HPDE6-E6E7 (cell line): ENCODE data around the gene GPC3.
"Not testable (repeated sequence)": the region's sequence is repeated elsewhere in the genome, so short reads cannot be mapped to it uniquely, and the experiment has no call there.

Experiments used
- DNase-seq: peaks from one replicate; pipeline ENCODE4 v3.0.0; 2011; ENCODE audit warnings: missing footprints; ENCODE audit errors: extremely low spot score

Gene GPC3

DNA sequence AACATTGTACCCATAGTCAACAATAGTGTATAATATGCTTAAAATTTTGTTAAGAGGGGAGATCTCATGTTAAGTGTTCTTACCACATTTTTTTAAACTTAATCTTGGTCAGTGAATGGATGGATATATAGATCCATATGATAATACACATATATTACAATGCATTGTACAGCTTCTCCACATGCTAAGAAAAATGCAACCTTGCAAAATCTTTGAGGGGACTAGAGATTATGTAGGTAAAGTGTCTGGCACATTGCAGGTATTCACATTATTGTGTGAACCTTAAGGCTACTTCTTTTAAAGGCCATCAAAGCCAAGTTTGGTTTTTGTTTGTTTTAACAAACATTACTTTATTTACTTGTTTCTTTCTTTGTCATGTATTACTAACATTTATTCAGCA lies 10.4 kb upstream of the GPC3 start:
- DNase-seq = no peak

DNA sequence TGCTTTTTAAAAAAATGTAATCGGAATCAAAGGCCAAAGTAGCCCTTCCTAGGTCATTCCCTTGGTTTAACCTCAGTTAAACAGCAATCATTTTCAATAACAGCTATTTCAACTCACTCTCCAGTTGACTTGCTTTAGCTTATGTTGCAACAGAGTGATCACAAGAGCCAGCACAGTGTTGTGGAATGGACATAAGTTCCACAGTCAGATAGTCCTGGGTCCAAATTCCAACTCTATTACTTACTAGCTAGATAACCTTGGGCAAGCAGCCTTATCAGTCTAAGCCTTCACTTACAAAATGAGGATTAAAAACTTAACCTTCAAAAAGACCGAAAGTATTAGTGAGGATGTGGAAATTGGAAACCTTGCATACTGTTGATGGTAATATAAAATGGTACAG lies 9.2 kb upstream of the GPC3 start:
- DNase-seq = no peak

DNA sequence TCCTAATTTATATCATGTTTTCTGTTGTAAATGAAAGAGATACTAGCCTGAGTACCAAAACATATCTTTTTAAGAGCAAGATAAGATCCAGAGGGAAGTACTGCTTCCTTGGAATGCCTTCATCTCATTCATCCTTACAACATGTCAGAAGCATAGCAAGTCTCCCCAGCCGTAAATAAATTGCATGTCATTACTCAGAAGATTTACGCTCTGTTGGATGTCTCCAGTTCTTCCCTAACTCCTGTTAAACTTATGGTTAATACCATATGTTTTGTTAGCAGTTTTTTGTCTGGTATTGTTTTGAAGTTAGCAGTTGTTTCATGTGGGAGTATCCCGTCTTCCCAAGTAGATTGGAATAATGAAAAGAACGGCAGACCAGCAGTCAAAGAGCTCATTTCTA lies 7.5 kb upstream of the GPC3 start:
- no peak for DNase-seq

DNA sequence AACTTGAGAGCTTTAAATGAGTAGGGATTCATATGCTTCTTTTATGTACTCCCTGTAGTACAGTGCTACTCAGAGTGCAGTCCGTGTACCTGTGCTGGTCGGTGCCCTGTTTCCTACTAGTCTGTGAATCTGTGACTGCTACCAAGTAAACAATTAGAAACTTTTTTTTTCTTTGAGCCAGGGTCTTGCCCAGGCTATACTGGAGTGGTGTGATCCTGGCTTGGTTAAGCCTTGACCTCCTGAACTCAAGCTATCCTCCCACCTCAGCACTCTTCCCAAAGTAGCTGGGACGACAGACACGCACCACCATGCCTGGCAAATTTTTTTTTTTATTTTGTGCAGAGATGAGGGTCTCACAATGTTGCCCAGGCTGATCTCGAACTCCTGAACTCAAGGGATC lies 6.4 kb upstream of the GPC3 start:
- DNase-seq = no peak

DNA sequence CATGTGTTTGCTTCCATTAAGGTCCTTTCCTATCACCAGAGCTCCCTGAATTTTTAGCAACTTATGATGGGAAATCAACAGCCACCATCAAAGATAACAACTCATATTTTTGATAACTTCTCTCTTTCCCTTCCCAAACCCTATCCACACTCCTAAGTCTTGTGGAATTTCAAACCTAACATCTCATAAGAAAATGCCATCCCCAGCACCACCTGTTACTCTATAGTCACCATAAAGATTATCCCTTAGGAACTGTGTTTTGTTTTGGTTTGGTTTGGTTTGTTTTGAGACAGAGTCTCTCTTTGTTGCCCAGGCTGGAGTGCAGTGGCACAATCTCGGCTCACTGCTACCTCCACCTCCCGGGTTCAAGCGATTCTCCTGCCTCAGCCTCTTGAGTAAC lies 5.7 kb upstream of the GPC3 start:
- DNase-seq = not testable (repeated sequence)

DNA sequence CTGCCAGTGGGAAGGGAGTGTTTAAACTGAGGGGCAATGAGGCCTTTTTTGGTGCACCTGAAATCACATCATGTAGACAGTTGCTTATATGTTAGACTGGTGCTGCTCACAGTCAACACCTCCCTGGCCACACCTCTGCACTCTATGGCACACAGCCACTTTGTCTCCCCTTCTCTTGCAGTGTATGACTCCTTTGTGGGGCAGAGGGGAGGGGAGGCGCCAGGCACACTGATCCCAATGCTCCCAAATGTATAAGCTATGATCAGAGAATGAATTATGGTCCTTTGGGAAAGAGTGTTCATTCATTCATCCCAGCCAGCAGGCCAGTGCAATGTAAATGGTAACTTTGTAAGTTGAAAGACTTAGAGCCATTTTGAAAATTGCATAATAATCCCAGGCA lies 4.6 kb upstream of the GPC3 start:
- DNase-seq = no peak

DNA sequence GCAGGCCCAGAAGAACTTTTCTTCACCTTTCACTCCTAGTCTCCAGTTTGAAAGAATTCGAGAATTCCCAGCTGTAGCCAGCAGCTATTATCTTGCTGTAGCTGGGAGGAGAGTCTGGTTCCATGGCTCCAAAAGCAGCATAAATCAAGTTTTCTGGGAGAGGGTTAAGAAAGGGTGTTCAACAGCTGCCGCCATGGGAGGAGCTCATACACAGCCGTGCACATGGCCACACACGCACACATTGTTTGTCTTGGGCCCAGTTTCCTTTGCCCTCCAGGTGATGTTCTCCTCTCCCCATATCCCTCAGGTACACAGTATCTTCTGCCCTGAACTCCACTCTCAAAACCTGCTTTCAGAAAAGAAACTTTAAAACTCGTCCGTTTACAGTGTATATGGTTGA lies 4.1 kb upstream of the GPC3 start:
- no peak for DNase-seq

DNA sequence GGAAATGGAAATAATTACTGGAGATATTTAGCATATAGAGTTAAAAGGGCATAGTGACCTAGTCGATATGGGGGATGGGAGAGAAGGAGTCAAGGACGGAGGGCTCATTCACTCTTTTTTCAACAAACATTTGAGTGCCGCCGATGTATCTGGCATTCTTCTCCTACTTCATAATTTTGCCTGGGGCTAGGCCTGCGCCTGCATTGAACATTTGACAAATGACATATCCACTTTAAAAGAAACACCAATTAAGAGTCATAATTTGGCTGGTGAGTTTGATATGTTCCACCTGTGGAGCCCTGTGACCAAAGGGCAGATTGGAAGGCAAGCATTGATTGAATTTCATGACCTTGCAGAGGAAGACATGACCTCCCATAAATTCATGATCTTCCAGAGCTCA lies 2.6 kb upstream of the GPC3 start:
- DNase-seq = no peak

DNA sequence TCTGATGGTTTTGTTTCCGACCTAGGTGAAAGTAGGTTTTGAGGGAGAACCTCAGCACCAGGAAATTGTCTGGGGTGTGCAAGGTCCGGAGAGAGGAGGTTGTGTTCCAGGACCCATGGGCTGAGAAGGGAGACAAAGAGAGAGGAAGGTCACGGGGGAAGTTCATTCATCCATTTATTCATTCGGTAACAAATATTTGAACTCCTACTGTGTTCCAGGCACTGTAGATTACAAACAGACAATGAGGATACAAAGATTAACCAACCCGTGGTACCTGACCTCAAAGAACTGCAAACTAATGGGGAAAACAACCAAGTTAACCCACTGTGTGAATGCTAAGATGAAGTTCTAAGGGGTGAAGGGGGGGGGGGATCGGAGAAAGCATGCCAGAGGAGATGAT lies 1.8 kb upstream of the GPC3 start:
- DNase-seq = no peak

DNA sequence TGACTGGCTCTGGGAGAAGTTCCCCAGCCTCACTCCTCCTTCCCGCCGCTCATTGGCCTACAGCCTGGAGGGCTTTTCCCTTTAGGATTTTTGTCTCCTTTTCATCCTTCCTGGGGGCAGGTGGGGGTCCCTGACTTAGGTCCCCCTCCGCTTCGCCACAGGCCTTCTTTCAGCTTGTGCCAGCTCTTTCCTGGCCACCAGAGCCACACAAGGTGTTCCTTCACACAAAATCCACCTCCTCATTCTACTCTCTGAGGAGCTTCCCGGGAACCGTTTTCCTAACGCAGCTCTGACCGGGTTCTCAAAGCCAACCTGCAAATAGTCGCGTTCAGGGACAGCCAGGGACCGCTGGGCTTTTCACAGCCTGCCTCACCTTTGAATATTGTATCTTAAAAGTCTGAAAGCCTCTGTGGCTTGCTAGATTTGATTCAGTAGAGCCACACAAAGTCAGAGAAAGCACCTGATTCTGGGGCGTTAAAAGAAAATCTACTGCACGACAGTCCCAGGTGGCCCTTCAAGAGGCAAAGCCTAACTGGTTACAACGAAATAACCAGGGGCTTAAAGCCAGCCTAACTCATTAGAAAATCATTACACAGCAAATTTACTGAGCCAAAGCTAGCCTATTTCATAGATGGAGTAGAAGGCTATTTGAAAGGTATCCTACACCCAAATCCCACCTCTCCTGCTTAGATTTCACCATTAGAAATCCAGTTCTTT lies 731 bp upstream of the GPC3 start:
- no peak for DNase-seq

DNA sequence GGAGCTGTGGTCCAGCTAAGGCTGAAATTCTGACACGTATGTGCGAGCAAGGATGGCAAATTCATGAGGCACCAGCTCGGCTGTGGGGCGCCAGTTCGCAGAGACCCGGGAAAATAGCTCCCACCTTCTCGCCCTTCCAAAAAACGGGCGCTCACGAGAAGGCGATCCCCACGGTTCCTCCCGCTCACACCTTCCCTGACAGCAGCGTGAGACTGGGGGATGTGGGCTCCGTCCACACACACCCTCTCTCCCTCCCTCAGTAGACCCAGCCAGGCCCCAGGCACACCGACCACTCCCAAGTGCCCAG lies 584 bp downstream of the GPC3 start:
- DNase-seq = no peak

DNA sequence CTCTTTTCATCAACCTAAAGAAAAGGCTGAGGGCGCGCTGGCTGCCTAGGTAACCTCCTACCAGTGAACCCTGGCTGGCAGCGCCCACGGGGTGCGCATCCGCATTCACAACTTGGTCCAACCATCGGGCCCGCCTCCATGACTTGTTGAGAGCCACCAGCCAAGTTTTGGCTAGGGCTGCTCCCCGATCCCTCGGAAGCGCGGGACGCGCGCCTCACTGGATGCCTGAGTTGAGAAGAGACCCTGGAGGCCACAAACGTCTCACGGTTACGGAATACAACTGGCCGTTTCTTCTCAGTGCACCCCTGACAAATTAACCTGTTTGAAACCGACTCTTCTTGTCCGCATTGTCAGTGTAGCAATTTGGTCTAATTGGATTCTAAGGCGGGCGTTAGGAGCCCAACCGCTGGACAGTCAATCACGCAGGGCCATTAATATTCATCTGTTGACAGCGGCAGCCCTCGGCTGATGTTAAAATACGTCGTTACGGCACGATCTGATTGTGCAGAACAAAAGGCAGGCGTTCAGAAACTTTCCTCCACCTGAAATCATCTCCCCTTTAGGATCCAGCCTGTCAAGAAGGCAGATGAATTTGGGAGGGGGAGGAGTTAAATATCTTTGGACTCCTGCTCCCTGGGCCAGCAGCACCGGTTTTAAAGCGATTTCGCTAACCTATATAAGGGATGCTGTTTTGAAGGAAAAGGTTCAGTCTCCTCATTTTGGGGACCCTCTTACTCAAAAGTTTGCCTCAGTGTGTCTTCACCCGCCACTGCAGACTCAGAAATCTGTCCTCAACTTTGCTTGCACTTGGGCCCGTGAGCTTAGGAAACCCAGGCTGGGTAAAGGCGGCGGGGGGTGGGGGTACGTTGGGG lies 1.2 kb downstream of the GPC3 start:
- DNase-seq = no peak

DNA sequence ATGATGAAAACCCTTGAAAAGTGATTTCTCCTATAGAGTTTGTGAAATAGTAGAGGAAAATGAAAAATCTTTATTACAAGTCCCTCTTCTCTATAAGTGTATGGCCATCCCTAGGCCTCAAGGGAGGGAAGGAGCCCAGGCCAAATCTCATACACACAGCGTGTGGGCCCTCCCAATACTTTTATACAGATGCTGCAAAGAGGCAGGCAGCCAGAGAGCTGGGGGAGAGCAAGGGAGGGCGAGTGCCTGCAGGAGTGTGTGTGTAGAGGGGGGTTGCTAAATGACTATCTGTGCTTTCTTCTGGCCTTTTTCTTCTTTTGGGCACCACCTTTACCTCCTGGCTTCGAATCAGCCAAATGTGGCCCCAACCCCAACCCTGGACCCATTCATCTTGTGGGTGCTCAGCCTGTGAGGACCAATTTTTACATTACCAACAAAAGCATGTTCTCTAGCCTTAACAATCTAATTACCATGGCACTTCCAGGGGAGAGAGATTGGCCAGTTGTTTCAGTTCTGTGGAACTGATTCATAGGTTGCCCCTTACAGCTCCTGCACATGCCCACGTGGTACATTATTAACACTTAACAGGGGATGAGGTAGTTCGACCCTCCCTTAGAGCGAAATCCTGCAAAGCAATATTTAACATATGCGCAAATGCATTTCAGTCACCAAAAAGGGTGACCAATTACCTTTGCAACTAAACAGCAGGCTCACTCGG lies 2.0 kb downstream of the GPC3 start:
- no peak for DNase-seq

DNA sequence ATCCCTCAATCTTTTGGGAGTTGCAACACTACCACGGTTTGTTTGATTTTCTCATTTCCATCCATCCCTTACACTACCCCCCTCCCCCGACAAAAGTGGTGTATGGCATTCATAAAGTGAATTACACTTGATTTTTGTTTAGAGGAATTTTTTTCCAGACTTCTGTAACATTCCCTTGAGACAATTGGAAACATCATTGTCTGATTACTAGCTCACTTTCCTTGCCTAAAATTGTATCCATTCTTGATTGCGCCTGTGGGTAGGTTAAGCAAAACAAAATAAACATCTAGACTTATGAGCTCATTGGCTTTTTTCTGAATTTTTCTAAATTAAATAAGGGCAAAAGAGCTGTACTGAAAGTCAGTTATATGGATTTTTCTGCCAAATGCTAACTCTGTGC lies 3.5 kb downstream of the GPC3 start:
- no peak for DNase-seq

DNA sequence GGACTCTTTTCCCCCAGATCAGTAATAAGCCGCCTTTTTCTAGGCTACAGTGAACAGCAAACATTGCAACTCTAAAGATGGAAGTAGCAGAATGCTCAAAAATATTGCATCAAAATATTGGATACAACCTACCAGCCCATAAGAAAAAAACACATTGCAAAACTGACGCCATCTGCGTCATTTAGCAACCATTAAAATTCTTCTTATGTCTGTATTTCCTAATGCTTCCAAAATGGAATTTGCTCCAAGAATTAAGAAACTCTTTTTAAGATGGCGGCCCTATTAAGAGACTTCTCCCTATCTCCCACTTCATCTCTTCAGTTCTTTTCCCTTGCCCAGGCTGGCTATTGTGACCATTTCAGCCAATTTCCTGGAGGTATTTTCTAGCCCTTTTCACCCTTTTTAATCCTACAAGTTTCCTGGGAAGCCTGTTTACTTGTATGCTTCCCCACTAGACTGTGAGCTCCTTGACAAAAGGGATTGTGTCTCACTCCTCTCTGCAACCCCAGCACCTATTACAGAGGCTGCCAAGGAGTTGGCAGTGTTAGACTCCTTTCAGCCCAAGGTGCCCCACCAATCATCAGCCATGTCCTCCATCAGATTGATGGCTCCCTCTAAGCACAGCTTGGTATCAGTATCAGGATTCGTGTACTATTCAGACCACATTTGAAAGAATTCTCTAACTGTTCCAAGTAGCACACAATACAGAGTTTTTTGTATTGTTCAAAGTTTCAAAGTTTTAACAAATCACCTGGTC lies 4.4 kb downstream of the GPC3 start:
- no peak for DNase-seq

DNA sequence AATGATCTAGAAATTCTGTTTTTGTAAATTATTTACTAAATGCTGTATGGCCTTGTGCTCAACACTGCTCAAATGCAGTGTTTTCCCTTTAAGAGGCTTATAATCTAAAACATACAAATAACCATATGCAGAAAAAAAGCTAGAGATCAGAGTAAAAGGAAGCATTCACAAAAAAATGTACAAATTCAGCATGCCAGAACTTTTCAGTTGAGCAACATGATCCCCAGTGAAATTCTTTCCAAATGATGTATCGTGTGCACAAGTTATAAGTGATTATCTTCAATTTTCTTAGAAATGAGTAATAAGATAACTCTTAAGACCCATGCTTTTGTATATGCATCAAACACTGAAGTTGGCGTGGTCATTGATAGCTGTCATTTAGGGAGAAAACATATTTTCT lies 5.0 kb downstream of the GPC3 start:
- DNase-seq = no peak

DNA sequence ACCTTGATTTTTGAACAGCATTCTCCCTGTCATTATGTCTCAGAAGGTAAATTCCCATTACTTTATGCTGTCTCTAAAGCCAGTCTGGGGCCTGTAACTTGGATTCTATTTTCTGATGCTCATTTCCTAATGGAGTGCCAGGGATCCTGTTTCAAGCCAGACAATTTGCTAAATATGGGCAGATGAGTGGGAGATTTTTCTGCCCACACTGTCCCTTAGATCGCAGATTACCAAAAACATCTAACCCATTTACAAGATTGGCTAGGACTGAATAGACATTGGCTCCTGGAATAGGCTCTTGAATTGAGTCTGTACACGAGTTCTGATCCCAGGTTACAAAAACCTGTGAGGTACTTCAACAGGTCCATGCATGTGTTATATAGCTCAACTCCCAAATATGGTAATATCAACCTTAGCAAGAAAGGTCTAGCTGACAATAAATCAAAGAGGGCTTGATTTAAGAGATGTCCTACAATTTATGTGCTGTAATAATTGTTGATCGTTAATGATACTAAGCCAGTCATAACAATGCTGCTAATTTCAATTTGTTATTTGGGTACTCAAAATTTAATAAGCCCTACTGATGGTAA lies 5.7 kb downstream of the GPC3 start:
- DNase-seq = no peak

DNA sequence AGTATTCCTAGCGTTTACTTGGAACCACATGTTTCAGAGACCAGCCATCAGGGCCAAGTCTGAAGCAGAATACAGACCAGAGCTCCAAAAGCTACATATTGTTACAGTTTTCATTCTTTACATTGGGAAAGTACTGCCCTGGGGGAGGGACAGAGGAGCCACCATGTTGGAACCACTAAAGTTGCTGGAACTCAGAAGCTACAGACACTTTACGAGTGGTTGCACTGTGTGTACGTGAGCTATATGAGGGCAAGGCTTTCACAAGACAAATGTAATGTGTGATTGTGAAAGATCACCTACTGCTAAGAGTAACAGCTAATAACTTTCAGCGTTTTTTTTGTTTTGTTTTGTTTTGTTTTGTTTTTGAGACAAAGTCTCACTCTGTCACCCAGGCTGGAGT lies 11.7 kb downstream of the GPC3 start:
- DNase-seq = no peak

DNA sequence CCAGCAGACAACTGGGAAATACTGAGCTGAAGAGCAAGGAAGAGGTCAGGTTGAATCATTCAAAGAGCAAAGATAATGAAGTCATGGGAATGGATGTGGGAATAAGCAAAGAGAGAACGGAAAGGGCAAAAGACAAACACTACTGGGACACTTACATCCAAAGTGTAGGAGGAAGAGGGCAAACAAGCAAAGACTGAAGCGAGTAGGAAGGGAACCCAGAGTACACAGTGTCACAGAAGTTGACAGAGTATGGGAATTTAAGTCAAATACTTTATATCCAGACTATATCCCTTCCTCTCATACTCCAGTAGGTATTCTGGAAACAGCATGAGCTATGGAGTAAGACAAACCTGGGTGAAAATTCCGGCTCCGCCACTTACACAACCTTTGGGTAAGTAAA lies 12.5 kb downstream of the GPC3 start:
- no peak for DNase-seq

DNA sequence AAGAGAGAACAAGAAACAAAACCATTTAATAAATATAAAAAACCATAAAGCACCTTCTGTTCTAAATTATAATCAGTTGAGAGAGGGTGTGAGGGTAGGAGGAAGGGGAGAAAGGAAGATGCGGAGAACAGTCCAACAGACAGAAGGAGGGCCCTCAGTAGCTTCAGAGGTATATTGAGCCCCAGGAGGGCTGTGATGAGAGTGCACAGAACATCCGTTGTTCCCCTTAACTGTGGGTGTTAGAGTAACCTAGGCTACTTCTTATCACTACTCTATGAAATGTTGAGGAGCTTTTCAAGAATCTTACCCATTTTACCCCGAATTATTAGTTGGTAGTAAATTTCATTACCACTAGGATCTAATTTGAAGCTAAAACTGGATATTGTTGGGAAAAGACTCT lies 13.8 kb downstream of the GPC3 start:
- DNase-seq = no peak

DNA sequence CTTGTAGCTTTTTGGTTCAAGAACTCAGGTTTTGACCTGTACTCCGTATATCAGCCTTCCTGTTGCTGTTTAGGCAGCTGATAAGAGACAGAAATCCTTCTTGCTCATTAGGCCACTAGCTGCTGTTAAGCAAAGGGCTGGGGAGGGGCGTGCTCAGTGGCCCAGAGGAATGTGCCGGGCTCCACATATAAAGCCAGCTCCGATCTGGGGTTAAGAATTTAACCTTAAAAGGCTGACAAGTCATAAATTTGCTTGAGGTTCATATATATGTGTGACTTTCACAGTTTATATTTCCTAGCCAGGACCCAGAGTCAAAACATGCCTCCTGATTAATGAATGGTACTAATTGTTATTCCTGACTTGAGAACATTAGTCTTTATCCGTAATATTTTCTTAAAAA lies 15.3 kb downstream of the GPC3 start:
- DNase-seq = no peak

DNA sequence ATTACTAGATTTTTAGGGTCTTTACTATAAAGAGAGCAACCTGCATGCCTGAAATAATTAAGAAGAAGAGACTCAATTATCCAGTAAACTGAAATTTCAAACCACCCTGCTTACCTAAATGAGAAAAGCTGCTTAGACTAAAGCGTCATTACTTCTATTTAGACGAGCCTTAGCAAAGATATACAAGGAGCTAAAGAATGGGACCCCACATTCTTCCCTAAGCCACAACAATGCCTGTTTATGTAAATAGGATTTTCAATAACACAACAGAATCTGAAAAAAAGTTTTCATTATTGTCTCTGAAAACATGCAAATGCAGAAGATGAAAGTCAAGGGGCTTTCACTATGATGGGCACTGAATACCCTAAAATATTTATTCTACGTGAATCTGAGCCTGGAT lies 16.2 kb downstream of the GPC3 start:
- DNase-seq = no peak
